Neural cell (in vitro differentiated cells): ENCODE data around the gene ESR1. TPM values are rescaled to one million over a fixed set of nuclear protein-coding genes. Genes with fewer than 3 reads are reported as not detected.

Experiments
- H2AFZ ChIP-seq: fragments of 200-600, 300-800 bp; sonication (generic), shearing (Covaris generic); 2 replicates; pipeline ENCODE4 v1.6.0; 2014; ENCODE audit warnings: low read depth, mild to moderate bottlenecking, antibody characterized with exemption, low read length, moderate library complexity
- H3F3A ChIP-seq: fragments of 200-600 bp; shearing (Covaris generic); 2 replicates; pipeline ENCODE4 v1.6.1; 2016; ENCODE audit warnings: mild to moderate bottlenecking, moderate library complexity, mixed read lengths, antibody characterized with exemption, low read length; ENCODE audit not compliant: insufficient read depth, poor library complexity, severe bottlenecking
- H3K27ac ChIP-seq: fragments of 200-600, 300-800 bp; sonication (generic), shearing (Covaris generic); 2 replicates; pipeline ENCODE4 v1.5.1; 2014; ENCODE audit warnings: mild to moderate bottlenecking, low read length, moderate library complexity
- H3K27me3 ChIP-seq: fragments of 300-800, 200-600 bp; sonication (generic), shearing (Covaris generic); 2 replicates; pipeline ENCODE4 v1.6.0; 2014; ENCODE audit warnings: mild to moderate bottlenecking, low read depth, low read length, moderate library complexity; ENCODE audit not compliant: insufficient read depth
- H3K36me3 ChIP-seq: fragments of 300-800, 200-600 bp; sonication (generic), shearing (Covaris generic); 2 replicates; pipeline ENCODE4 v1.5.1; 2014; ENCODE audit warnings: mild to moderate bottlenecking, antibody characterized with exemption, low read length, moderate library complexity; ENCODE audit not compliant: insufficient read depth
- H3K4me2 ChIP-seq: fragments of 300-800, 200-600 bp; sonication (generic), shearing (Covaris generic); 2 replicates; pipeline ENCODE4 v1.6.0; 2014; ENCODE audit warnings: mild to moderate bottlenecking, low read length
- H3K4me3 ChIP-seq: fragments of 300-800, 200-600 bp; sonication (generic), shearing (Covaris generic); 2 replicates; pipeline ENCODE4 v1.5.1; 2014; ENCODE audit warnings: mild to moderate bottlenecking, low read length, moderate library complexity
- H3K79me2 ChIP-seq: fragments of 200-600 bp; shearing (Covaris generic); replicated peaks from 2 replicates; pipeline ENCODE4 v1.6.0; 2014; ENCODE audit warnings: mild to moderate bottlenecking, low read length, moderate library complexity; ENCODE audit not compliant: insufficient read depth
- H3K9ac ChIP-seq: fragments of 300-800, 200-600 bp; sonication (generic), shearing (Covaris generic); 2 replicates; pipeline ENCODE4 v1.6.1; 2016; ENCODE audit warnings: mild to moderate bottlenecking, low read length, mixed read lengths
- H3K9me2 ChIP-seq: fragments of 200-600 bp; shearing (Covaris generic); 2 replicates; pipeline ENCODE4 v1.6.1; 2016; ENCODE audit warnings: mild to moderate bottlenecking, low read length, mixed read lengths; ENCODE audit not compliant: insufficient read depth
- H3K9me3 ChIP-seq: fragments of 200-600, 300-800 bp; sonication (generic), shearing (Covaris generic); 2 replicates; pipeline ENCODE4 v1.6.1; 2016; ENCODE audit warnings: mild to moderate bottlenecking, mixed run types, low read length, moderate library complexity, mixed read lengths
- H4K20me1 ChIP-seq: fragments of 200-600 bp; shearing (Covaris generic); 2 replicates; pipeline ENCODE4 v1.6.1; 2016; ENCODE audit warnings: mild to moderate bottlenecking, mixed run types; ENCODE audit not compliant: insufficient read depth
- CTCF ChIP-seq: fragments of 450-650 bp; IDR thresholded peaks from 2 replicates; pipeline ENCODE4 v1.5.1; 2014; ENCODE audit warnings: antibody characterized with exemption, mild to moderate bottlenecking, moderate library complexity; ENCODE audit not compliant: poor library complexity, severe bottlenecking
- EP300 ChIP-seq: fragments of 450-650 bp; conservative IDR thresholded peaks from 2 replicates; pipeline ENCODE4 v1.6.1; 2014; ENCODE audit warnings: antibody characterized with exemption, mild to moderate bottlenecking, moderate library complexity; ENCODE audit not compliant: poor library complexity, severe bottlenecking
- EZH2 ChIP-seq: fragments of 200-600, 300-800 bp; shearing (Covaris generic), sonication (generic); IDR thresholded peaks from 2 replicates; pipeline ENCODE4 v1.6.1; 2014; ENCODE audit warnings: antibody characterized with exemption, low read length, borderline replicate concordance, mild to moderate bottlenecking; ENCODE audit not compliant: insufficient read depth, poor library complexity, severe bottlenecking
- MXI1 ChIP-seq: fragments of 450-650 bp; conservative IDR thresholded peaks from 2 replicates; pipeline ENCODE4 v1.6.1; 2014; ENCODE audit warnings: antibody characterized with exemption, mild to moderate bottlenecking; ENCODE audit not compliant: poor library complexity, severe bottlenecking
- POLR2AphosphoS5 ChIP-seq: IDR thresholded peaks from 2 replicates; pipeline ENCODE4 v1.6.1; 2012
- RAD21 ChIP-seq: fragments of 450-650 bp; conservative IDR thresholded peaks from 2 replicates; pipeline ENCODE4 v1.6.1; 2014; ENCODE audit warnings: antibody characterized with exemption, mild to moderate bottlenecking, moderate library complexity
- SMC3 ChIP-seq: fragments of 450-650 bp; conservative IDR thresholded peaks from 2 replicates; pipeline ENCODE4 v1.6.1; 2014; ENCODE audit warnings: antibody characterized with exemption, mild to moderate bottlenecking, moderate library complexity; ENCODE audit not compliant: poor library complexity
- TAF1 ChIP-seq: IDR thresholded peaks from 2 replicates; pipeline ENCODE4 v1.6.1; 2012; ENCODE audit warnings: low read depth
- polyA plus RNA-seq: library from polyadenylated mRNA; depleted of rRNA; stranded (reverse); fragments of >200 nt; gene quantifications from 2 replicates; pipeline ENCODE4 v1.2.3, GENCODE V29; 2014
- TF ChIP-seq, protein P1 (sequence below): IDR thresholded peaks from 2 replicates; pipeline ENCODE4 v1.6.1; 2012; ENCODE audit warnings: borderline replicate concordance

Gene ESR1
- polyA plus RNA-seq, 1 donor from 2014 or later = 0.14 TPM

DNA sequence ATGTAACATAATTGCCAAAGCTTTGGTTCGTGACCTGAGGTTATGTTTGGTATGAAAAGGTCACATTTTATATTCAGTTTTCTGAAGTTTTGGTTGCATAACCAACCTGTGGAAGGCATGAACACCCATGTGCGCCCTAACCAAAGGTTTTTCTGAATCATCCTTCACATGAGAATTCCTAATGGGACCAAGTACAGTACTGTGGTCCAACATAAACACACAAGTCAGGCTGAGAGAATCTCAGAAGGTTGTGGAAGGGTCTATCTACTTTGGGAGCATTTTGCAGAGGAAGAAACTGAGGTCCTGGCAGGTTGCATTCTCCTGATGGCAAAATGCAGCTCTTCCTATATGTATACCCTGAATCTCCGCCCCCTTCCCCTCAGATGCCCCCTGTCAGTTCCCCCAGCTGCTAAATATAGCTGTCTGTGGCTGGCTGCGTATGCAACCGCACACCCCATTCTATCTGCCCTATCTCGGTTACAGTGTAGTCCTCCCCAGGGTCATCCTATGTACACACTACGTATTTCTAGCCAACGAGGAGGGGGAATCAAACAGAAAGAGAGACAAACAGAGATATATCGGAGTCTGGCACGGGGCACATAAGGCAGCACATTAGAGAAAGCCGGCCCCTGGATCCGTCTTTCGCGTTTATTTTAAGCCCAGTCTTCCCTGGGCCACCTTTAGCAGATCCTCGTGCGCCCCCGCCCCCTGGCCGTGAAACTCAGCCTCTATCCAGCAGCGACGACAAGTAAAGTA, 547 bp upstream of the ESR1 start:
- no peak for TF ChIP-seq MXI1
- TF ChIP-seq, protein P1, sequence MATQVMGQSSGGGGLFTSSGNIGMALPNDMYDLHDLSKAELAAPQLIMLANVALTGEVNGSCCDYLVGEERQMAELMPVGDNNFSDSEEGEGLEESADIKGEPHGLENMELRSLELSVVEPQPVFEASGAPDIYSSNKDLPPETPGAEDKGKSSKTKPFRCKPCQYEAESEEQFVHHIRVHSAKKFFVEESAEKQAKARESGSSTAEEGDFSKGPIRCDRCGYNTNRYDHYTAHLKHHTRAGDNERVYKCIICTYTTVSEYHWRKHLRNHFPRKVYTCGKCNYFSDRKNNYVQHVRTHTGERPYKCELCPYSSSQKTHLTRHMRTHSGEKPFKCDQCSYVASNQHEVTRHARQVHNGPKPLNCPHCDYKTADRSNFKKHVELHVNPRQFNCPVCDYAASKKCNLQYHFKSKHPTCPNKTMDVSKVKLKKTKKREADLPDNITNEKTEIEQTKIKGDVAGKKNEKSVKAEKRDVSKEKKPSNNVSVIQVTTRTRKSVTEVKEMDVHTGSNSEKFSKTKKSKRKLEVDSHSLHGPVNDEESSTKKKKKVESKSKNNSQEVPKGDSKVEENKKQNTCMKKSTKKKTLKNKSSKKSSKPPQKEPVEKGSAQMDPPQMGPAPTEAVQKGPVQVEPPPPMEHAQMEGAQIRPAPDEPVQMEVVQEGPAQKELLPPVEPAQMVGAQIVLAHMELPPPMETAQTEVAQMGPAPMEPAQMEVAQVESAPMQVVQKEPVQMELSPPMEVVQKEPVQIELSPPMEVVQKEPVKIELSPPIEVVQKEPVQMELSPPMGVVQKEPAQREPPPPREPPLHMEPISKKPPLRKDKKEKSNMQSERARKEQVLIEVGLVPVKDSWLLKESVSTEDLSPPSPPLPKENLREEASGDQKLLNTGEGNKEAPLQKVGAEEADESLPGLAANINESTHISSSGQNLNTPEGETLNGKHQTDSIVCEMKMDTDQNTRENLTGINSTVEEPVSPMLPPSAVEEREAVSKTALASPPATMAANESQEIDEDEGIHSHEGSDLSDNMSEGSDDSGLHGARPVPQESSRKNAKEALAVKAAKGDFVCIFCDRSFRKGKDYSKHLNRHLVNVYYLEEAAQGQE = no peak
- TF ChIP-seq SMC3 = no peak
- TF ChIP-seq EZH2 = no peak
- no peak for TF ChIP-seq EP300
- TF ChIP-seq TAF1 = no peak
- no peak for TF ChIP-seq POLR2AphosphoS5
- no peak for TF ChIP-seq CTCF
- no peak for TF ChIP-seq RAD21
- Histone ChIP-seq H3K4me2 (no peak overlapping the region), H3F3A (no peaks in the 10 kb centered on the region), H3K9me3 (no peaks in the 10 kb centered on the region), H3K36me3 (no peaks in the 10 kb centered on the region), H3K9me2 (no peaks in the 10 kb centered on the region), H3K9ac (no peak overlapping the region), H3K27me3 (peaks cover 69% of the 10 kb centered on the region), H2AFZ (no peak overlapping the region), H3K4me3 (peak overlapping the region; percentile 78), H3K27ac (no peak overlapping the region), H3K79me2 (no peaks in the 10 kb centered on the region), H4K20me1 (no peaks in the 10 kb centered on the region)

GRCh38 chr6:151808371-151809241, 1.1 kb downstream of the ESR1 start:
- Histone ChIP-seq H2AFZ (peak overlapping the region; percentile 22), H3K4me3 (peak overlapping the region; percentile 78), H3K9ac (peak overlapping the region; percentile 32), H3K27me3 (peaks cover 77% of the 10 kb centered on the region), H3K4me2 (no peak overlapping the region), H3F3A (no peaks in the 10 kb centered on the region), H3K36me3 (no peaks in the 10 kb centered on the region), H3K27ac (no peak overlapping the region), H3K79me2 (no peaks in the 10 kb centered on the region), H3K9me2 (no peaks in the 10 kb centered on the region), H3K9me3 (no peaks in the 10 kb centered on the region), H4K20me1 (no peaks in the 10 kb centered on the region)
- TF ChIP-seq EZH2 (no peak), MXI1 (no peak), RAD21 (no peak), TAF1 (no peak), CTCF (no peak), SMC3 (no peak)
